ENCODE measurements around the gene FASTK. TPM values are rescaled to one million over a fixed set of nuclear protein-coding genes. Genes with fewer than 3 reads are reported as not detected.

FASTK gene
- total RNA-seq, 1 experiment from 2014 or later, result 86.4 TPM

GRCh38 chr7:151110941-151111645 is 30.5 kb upstream of the FASTK start:
- Histone ChIP-seq H3K9me2 (ENCODE audit: insufficient read depth) (no peaks in the 10 kb centered on the region), H3K9ac (ENCODE audit: low read length) (no peak overlapping the region), H2AFZ (ENCODE audit: low read depth, low read length, poor library complexity, severe bottlenecking) (no peak overlapping the region), H3K36me3 (ENCODE audit: control insufficient read depth in 1 of 2, insufficient read depth in 2 of 2, low read length in 2 of 2) (no peaks in the 10 kb centered on the region), H3K9me3 (ENCODE audit: control insufficient read depth in 1 of 2, insufficient read depth in 1 of 2, low read depth in 1 of 2, low read length in 2 of 2) (no peaks in the 10 kb centered on the region), H3K79me2 (ENCODE audit: insufficient read depth, low read length) (peaks cover 78% of the 10 kb centered on the region), H3K27ac (ENCODE audit: low read depth, low read length) (peak overlapping the region; percentile 17; the same call in 1 of the 2 replicates), H3K4me3 (replicated peaks in 1 of 2; ENCODE audit: low read depth in 1 of 2, low read length in 2 of 2) (no peak overlapping the region), H4K20me1 (ENCODE audit: insufficient read depth) (no peaks in the 10 kb centered on the region; the same call in 1 of the 2 replicates), H3K27me3 (ENCODE audit: insufficient read depth, low read length) (no peaks in the 10 kb centered on the region), H3K4me1 (ENCODE audit: control insufficient read depth in 1 of 2, insufficient read depth in 2 of 2, low read length in 2 of 2) (peaks cover 28 to 70% of the 10 kb centered on the region in 2 experiments), H3K4me2 (ENCODE audit: low read length) (no peak overlapping the region; the same call in 1 of the 2 replicates)
- TF ChIP-seq SRF (IDR thresholded peaks at IDR 0.05; ENCODE audit: low read depth) (no peak), ATF3 (IDR thresholded peaks at IDR 0.05) (no peak), POLR2A (IDR thresholded peaks at IDR 0.05; ENCODE audit: borderline replicate concordance, extremely low read depth, insufficient read depth, insufficient read length) (no peak), YY1 (IDR thresholded peaks at IDR 0.05; ENCODE audit: extremely low read depth, insufficient replicate concordance, low read depth, low read length) (peak; percentile 33), EZH2phosphoT487 (IDR thresholded peaks at IDR 0.05; ENCODE audit: borderline replicate concordance) (no peak), CTCF (IDR thresholded peaks at IDR 0.05 in 2 of 3, conservative IDR thresholded peaks at IDR 0.05 in 1 of 3; ENCODE audit: borderline replicate concordance in 1 of 3, insufficient read depth in 1 of 3, low read depth in 2 of 3, low read length in 2 of 3) (peak in 2 of 3 experiments; percentile 86 to 88; a peak in 4 of 6 replicates), EGR1 (IDR thresholded peaks at IDR 0.05; ENCODE audit: low read depth) (no peak)
- DNase-seq (ENCODE audit: low read depth, low spot score) (no peak), ATAC-seq (peak; percentile 60)
- CTCF ChIA-PET, result interaction anchor here (0.7 to 4.5 kb wide), 17 partner anchors 13 to 231 kb away, joined by 3 to 25 read pairs (median 5); partner anchors contain the start of genes ABCB8, ATG9B, FASTK and GBX1
- POLR2A ChIA-PET, result interaction anchor here (0.6 kb wide), 1 partner anchor 332 kb away, joined by 3 read pairs; no protein-coding TSS in a partner anchor
- RAD21 ChIA-PET (ENCODE audit: low non-redundant PET in 1 of 2, low total read pairs in 2 of 2, uncharacterized antibody in 2 of 2, unreplicated experiment in 2 of 2), result interaction anchor here (0.5 to 1.3 kb wide), 6 partner anchors 25 to 204 kb away, joined by 3 to 5 read pairs (median 3); partner anchors contain the start of gene AGAP3 (in 1 of the 2)
- BruUV-seq (replicated peaks), result no TSS peak
- intact Hi-C loops (cut with micrococcal nuclease), result loop anchor here (1.0 to 5.0 kb wide), 5 partner anchors 84 to 334 kb away; partner anchors contain the start of gene ABCB8

Measured in HCT116 (cell line).